Measurements from ENCODE around the gene SNTG2.
A peak's percentile ranks its signal among the peaks of the same experiment; 100 is the strongest.
"Not testable (repeated sequence)": the region's sequence is repeated elsewhere in the genome, so short reads cannot be mapped to it uniquely, and the experiment has no call there.

SNTG2 gene

GRCh38 chr2:1203772-1204171 lies 253.1 kb downstream of the SNTG2 start:
- no peak for DNase-seq

GRCh38 chr2:1205853-1206252 lies 255.2 kb downstream of the SNTG2 start:
- DNase-seq = no peak

GRCh38 chr2:1207962-1208510 lies 257.4 kb downstream of the SNTG2 start:
- DNase-seq = no peak

- no peak for DNase-seq
Measured at GRCh38 chr2:1208522-1208921, 257.9 kb downstream of the SNTG2 start.

- no peak for DNase-seq
Measured at GRCh38 chr2:1209246-1209645, 258.6 kb downstream of the SNTG2 start.

GRCh38 chr2:1209761-1210160 lies 259.1 kb downstream of the SNTG2 start:
- no peak for DNase-seq

GRCh38 chr2:1210352-1210751 lies 259.7 kb downstream of the SNTG2 start:
- DNase-seq = no peak

GRCh38 chr2:1219901-1220573 lies 269.4 kb downstream of the SNTG2 start:
- DNase-seq = peak; percentile 88

GRCh38 chr2:1222056-1222455 lies 271.4 kb downstream of the SNTG2 start:
- no peak for DNase-seq

GRCh38 chr2:1223791-1224190 lies 273.1 kb downstream of the SNTG2 start:
- DNase-seq = no peak

GRCh38 chr2:1224901-1225300 lies 274.3 kb downstream of the SNTG2 start:
- DNase-seq = peak; percentile 25

- no peak for DNase-seq
Measured at GRCh38 chr2:1226766-1227165, 276.1 kb downstream of the SNTG2 start.

GRCh38 chr2:1227274-1227900 lies 276.7 kb downstream of the SNTG2 start:
- no peak for DNase-seq

- DNase-seq = not testable (repeated sequence)
Measured at GRCh38 chr2:1229596-1229995, 278.9 kb downstream of the SNTG2 start.

- DNase-seq = no peak
Measured at GRCh38 chr2:1230155-1230893, 279.7 kb downstream of the SNTG2 start.

- DNase-seq = no peak
Measured at GRCh38 chr2:1231466-1232063, 280.9 kb downstream of the SNTG2 start.

GRCh38 chr2:1233281-1233680 lies 282.6 kb downstream of the SNTG2 start:
- DNase-seq = no peak

GRCh38 chr2:1234731-1235308 lies 284.2 kb downstream of the SNTG2 start:
- peak; percentile 81 for DNase-seq

- no peak for DNase-seq
Measured at GRCh38 chr2:1235806-1236205, 285.2 kb downstream of the SNTG2 start.

- peak; percentile 73 for DNase-seq
Measured at GRCh38 chr2:1236606-1237005, 286.0 kb downstream of the SNTG2 start.

- DNase-seq = no peak
Measured at GRCh38 chr2:1237783-1238182, 287.1 kb downstream of the SNTG2 start.

GRCh38 chr2:1238598-1239138 lies 288.0 kb downstream of the SNTG2 start:
- no peak for DNase-seq

Data from fibroblast of skin of back (primary cell).